HL-60 (cell line): Measurements from ENCODE around the gene FAM221B.

ENCODE experiments used
- DNase-seq, 2 experiments: peaks; one replicate each; pipeline ENCODE4 v3.0.0-alpha.2; 2010 to 2020; ENCODE audit warnings: low read depth in 1 of 2, low spot score in 1 of 2
- H3K27ac ChIP-seq: fragments of 250-450 bp; sonication (Bioruptor Pico); replicated peaks from 2 replicates; pipeline ENCODE4 v1.5.1; 2020; ENCODE audit warnings: mild to moderate bottlenecking, moderate library complexity
- H3K27me3 ChIP-seq: fragments of 250-450 bp; sonication (Bioruptor Pico); 2 replicates; pipeline ENCODE4 v1.5.1; 2021; ENCODE audit warnings: mild to moderate bottlenecking, moderate library complexity; ENCODE audit not compliant: insufficient read depth, poor library complexity, severe bottlenecking
- H3K4me3 ChIP-seq: replicated peaks from 2 replicates; pipeline ENCODE4 v1.5.1; 2011; ENCODE audit warnings: mild to moderate bottlenecking, control low read depth, low read length; ENCODE audit not compliant: insufficient read depth
- CTCF ChIP-seq: IDR thresholded peaks from one replicate; pipeline ENCODE4 v1.5.1; 2011; ENCODE audit warnings: low read length, control low read depth, inconsistent platforms; ENCODE audit not compliant: insufficient read depth
- GABPA ChIP-seq: IDR thresholded peaks from 2 replicates; pipeline ENCODE4 v1.6.1; 2012; ENCODE audit warnings: low read depth
- POLR2AphosphoS5 ChIP-seq: IDR thresholded peaks from 2 replicates; pipeline ENCODE4 v1.6.1; 2012; ENCODE audit warnings: low read depth
- SPI1 ChIP-seq: IDR thresholded peaks from 2 replicates; pipeline ENCODE4 v1.6.1; 2012; ENCODE audit warnings: low read depth, mild to moderate bottlenecking, borderline replicate concordance
- TF ChIP-seq, protein P1 (sequence below): IDR thresholded peaks from 2 replicates; pipeline ENCODE4 v1.6.1; 2012; ENCODE audit warnings: low read depth; ENCODE audit not compliant: insufficient replicate concordance

FAM221B gene

GRCh38 chr9:35827486-35827885, 1.0 kb downstream of the FAM221B start:
- Histone ChIP-seq H3K27ac (no peak overlapping the region), H3K4me3 (no peak overlapping the region), H3K27me3 (no peaks in the 10 kb centered on the region)
- no peak for DNase-seq
- TF ChIP-seq, protein P1, sequence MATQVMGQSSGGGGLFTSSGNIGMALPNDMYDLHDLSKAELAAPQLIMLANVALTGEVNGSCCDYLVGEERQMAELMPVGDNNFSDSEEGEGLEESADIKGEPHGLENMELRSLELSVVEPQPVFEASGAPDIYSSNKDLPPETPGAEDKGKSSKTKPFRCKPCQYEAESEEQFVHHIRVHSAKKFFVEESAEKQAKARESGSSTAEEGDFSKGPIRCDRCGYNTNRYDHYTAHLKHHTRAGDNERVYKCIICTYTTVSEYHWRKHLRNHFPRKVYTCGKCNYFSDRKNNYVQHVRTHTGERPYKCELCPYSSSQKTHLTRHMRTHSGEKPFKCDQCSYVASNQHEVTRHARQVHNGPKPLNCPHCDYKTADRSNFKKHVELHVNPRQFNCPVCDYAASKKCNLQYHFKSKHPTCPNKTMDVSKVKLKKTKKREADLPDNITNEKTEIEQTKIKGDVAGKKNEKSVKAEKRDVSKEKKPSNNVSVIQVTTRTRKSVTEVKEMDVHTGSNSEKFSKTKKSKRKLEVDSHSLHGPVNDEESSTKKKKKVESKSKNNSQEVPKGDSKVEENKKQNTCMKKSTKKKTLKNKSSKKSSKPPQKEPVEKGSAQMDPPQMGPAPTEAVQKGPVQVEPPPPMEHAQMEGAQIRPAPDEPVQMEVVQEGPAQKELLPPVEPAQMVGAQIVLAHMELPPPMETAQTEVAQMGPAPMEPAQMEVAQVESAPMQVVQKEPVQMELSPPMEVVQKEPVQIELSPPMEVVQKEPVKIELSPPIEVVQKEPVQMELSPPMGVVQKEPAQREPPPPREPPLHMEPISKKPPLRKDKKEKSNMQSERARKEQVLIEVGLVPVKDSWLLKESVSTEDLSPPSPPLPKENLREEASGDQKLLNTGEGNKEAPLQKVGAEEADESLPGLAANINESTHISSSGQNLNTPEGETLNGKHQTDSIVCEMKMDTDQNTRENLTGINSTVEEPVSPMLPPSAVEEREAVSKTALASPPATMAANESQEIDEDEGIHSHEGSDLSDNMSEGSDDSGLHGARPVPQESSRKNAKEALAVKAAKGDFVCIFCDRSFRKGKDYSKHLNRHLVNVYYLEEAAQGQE, result no peak
- no peak for TF ChIP-seq POLR2AphosphoS5
- no peak for TF ChIP-seq CTCF
- no peak for TF ChIP-seq SPI1
- no peak for TF ChIP-seq GABPA

- no peak overlapping the region for H3K27ac ChIP-seq
- H3K4me3 ChIP-seq, result no peak overlapping the region
- TF ChIP-seq SPI1 (no peak), CTCF (peak; percentile 53)
- H3K27me3 ChIP-seq, result no peaks in the 10 kb centered on the region
- DNase-seq, result peak; percentile 31 to 49
These were observed 2.3 kb downstream of the FAM221B start for GRCh38 chr9:35826071-35826701.

DNA sequence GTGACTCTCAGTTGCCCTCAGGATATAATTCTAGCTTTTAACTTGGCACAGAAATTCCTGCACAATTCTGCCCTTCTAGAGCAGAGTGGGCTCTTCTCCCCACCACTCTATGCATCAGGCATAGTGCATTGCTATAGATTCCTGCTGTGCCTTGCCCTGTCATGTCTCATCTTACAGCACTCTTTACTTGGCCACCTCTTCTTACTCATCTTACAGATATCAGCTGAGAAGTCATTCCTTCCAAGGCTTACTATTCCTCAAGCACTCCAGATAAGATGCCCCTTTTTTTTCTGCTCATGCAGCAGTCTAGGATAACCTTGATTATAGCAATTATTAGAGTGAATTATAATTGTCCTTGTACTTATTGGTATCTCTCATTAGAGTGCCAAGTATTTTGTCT, 5.6 kb downstream of the FAM221B start:
- TF ChIP-seq, protein P1, result no peak
- TF ChIP-seq POLR2AphosphoS5, result no peak
- no peak for TF ChIP-seq GABPA
- no peak for TF ChIP-seq CTCF
- DNase-seq, result no peak
- H3K27ac ChIP-seq, result no peak overlapping the region
- H3K4me3 ChIP-seq, result no peak overlapping the region
- no peaks in the 10 kb centered on the region for H3K27me3 ChIP-seq

DNA sequence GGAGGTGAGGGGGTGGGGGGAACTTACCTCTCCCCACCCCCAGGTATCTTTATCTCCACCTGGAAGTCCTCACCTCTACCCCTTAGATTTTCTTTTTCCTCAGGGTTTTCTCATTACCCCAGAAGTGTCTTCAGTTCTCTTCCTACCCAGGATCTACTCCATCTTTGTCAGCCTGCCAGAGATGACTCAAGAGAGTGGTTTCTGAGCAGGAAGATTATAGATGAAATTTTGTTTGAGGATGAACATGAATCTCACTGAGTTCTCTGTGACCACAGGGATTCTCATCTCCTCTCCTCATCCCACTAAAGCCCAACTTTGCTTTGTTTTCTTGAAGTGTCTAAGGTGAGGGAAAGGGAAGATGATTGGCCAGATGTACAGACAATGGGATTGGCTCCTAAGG, 8.5 kb downstream of the FAM221B start:
- DNase-seq, result no peak
- TF ChIP-seq SPI1, result no peak
- TF ChIP-seq, protein P1, result no peak
- TF ChIP-seq CTCF, result no peak
- TF ChIP-seq GABPA, result no peak
- TF ChIP-seq POLR2AphosphoS5, result no peak
- no peaks in the 10 kb centered on the region for H3K27me3 ChIP-seq
- H3K27ac ChIP-seq, result no peak overlapping the region
- no peak overlapping the region for H3K4me3 ChIP-seq
